Lung (tissue), 12 donors: ENCODE measurements around the gene ACSL5. TPM values are rescaled to one million over a fixed set of nuclear protein-coding genes. Genes with fewer than 3 reads are reported as not detected.
A peak's percentile ranks its signal among the peaks of the same experiment; 100 is the strongest.

Experiments
- ATAC-seq: fragments of 200-7000 bp; cut with Tn5 transposase; one replicate; pipeline ENCODE4 v1.9.1; 2020; ENCODE audit warnings: moderate number of reproducible peaks; ENCODE audit not compliant: insufficient read depth, low FRiP score
- DNase-seq, 3 donors: peaks; one replicate each; pipeline ENCODE4 v3.0.0-alpha.2; 2013 to 2017
- H3K27ac ChIP-seq, 2 donors: one replicate each; pipeline ENCODE4 v1.5.1; 2013; ENCODE audit warnings: mild to moderate bottlenecking in 2 of 2, moderate library complexity in 2 of 2, control low read depth in 1 of 2, inconsistent platforms in 1 of 2, low read depth in 1 of 2, low read length in 1 of 2
- H3K27me3 ChIP-seq, 3 donors: one replicate each; pipeline ENCODE4 v1.5.1; 2013; ENCODE audit warnings: low read length in 2 of 3; ENCODE audit not compliant: control insufficient read depth in 3 of 3, insufficient read depth in 3 of 3
- H3K36me3 ChIP-seq, 4 donors: one replicate each; pipeline ENCODE4 v1.5.1; 2013; ENCODE audit warnings: low read length in 4 of 4, mild to moderate bottlenecking in 1 of 4, moderate library complexity in 1 of 4; ENCODE audit not compliant: control insufficient read depth in 4 of 4, insufficient read depth in 4 of 4
- H3K4me1 ChIP-seq, 5 donors: one replicate each; pipeline ENCODE4 v1.5.1; 2013; ENCODE audit warnings: low read length in 5 of 5, mild to moderate bottlenecking in 2 of 5, moderate library complexity in 1 of 5; ENCODE audit not compliant: control insufficient read depth in 5 of 5, insufficient read depth in 5 of 5
- H3K4me3 ChIP-seq: one replicate; pipeline ENCODE4 v1.5.1; 2013; ENCODE audit warnings: mild to moderate bottlenecking, control low read depth, moderate library complexity
- H3K9ac ChIP-seq, 2 donors: one replicate each; pipeline ENCODE4 v1.5.1; 2013; ENCODE audit warnings: low read length in 2 of 2, control low read depth in 1 of 2; ENCODE audit not compliant: insufficient read depth in 1 of 2
- H3K9me3 ChIP-seq, 4 donors: one replicate each; pipeline ENCODE4 v1.5.1; 2013; ENCODE audit warnings: low read length in 3 of 4, mild to moderate bottlenecking in 1 of 4, moderate library complexity in 1 of 4; ENCODE audit not compliant: control insufficient read depth in 4 of 4, insufficient read depth in 3 of 4
- CTCF ChIP-seq: IDR thresholded peaks from 2 replicates; pipeline ENCODE4 v1.5.1; 2012; ENCODE audit warnings: mild to moderate bottlenecking; ENCODE audit errors: control extremely low read depth, extremely low read depth
- WGBS, 2 donors: extraction: QIAGEN DNeasy Blood & Tissue Kit; methylation state at CpG; one replicate each; pipeline ENCODE4 v1.1.7; 2013; 5-methylcytosine and 5-hydroxymethylcytosine counted together
- polyA plus RNA-seq, 2 donors: library from polyadenylated mRNA; stranded (reverse); fragments of 200-250 nt; gene quantifications; one replicate each; pipeline ENCODE4 v1.2.1, GENCODE V29; 2013
- total RNA-seq, 2 donors: library from RNA; depleted of rRNA in 1 of 2; stranded (reverse); fragments of >200 nt in 1 of 2; gene quantifications; one replicate each; pipeline ENCODE4 v1.2.1, GENCODE V29; 2014 to 2021
- donor health status: control.
- donor health status: control.
- donor health status: Bipolar disorder and iron deficiency.
- donor health status: healthy.
- donor health status: DM: yes; HTN: yes; CAD: no.

ACSL5 gene
- total and polyA plus RNA-seq, 4 donors, result 46.1 to 71.0 (median 62.3) TPM

- ATAC-seq (no peak), DNase-seq (no peak)
- no peak for TF ChIP-seq CTCF
- Histone ChIP-seq H3K4me3 (peak overlapping the region; percentile 100), H3K9ac (peak overlapping the region; percentile 66 to 97), H3K36me3 (peaks cover under 1 to 22% (median 16%) of the 10 kb centered on the region in 4 donors), H3K27me3 (no peaks in the 10 kb centered on the region), H3K9me3 (peaks cover 0 to 2% (median 0%) of the 10 kb centered on the region in 4 donors), H3K27ac (peak overlapping the region; percentile 93 to 99), H3K4me1 (peaks cover 1 to 18% (median 12%) of the 10 kb centered on the region in 5 donors)
- 3 to 4% methylated on average over 10 of the region's 10 CpGs for WGBS, 2 donors
Observed at GRCh38 chr10:112447620-112447928, 73.7 kb downstream of the ACSL5 start.

GRCh38 chr10:112448888-112449287 is 75.0 kb downstream of the ACSL5 start:
- peaks cover 0 to 21% (median 9%) of the 10 kb centered on the region in 4 donors for H3K36me3 ChIP-seq
- ATAC-seq (no peak), DNase-seq (no peak)
- H3K9me3 ChIP-seq, result peaks cover 0 to 3% (median 1%) of the 10 kb centered on the region in 4 donors
- H3K4me1 ChIP-seq, result peaks cover 1 to 18% (median 12%) of the 10 kb centered on the region in 5 donors
- H3K27ac ChIP-seq, result no peak overlapping the region
- H3K27me3 ChIP-seq, result no peaks in the 10 kb centered on the region
- no peak overlapping the region for H3K4me3 ChIP-seq
- TF ChIP-seq CTCF, result no peak
- H3K9ac ChIP-seq, result no peak overlapping the region
- WGBS, 2 donors, result 41 to 66% methylated on average over 4 of the region's 4 CpGs

GRCh38 chr10:112454910-112455779 is 81.2 kb downstream of the ACSL5 start:
- H3K9ac ChIP-seq, result no peak overlapping the region
- H3K4me1 ChIP-seq, result peaks cover 0 to 1% (median 0%) of the 10 kb centered on the region in 5 donors
- no peak overlapping the region for H3K4me3 ChIP-seq
- ATAC-seq (no peak), DNase-seq (no peak)
- H3K36me3 ChIP-seq, result no peaks in the 10 kb centered on the region
- peaks cover 0 to 3% (median 0%) of the 10 kb centered on the region in 4 donors for H3K9me3 ChIP-seq
- TF ChIP-seq CTCF, result no peak
- WGBS, 2 donors, result 77 to 84% methylated on average over 2 of the region's 3 CpGs
- no peaks in the 10 kb centered on the region for H3K27me3 ChIP-seq
- H3K27ac ChIP-seq, result no peak overlapping the region
